GM18517 (cell line): ENCODE measurements around the gene LSM7.

ENCODE experiments used
- ATAC-seq: cut with Tn5 transposase; IDR thresholded peaks from one replicate; pipeline ENCODE4 v1.9.1; 2021; ENCODE audit warnings: mild to moderate bottlenecking, moderate library complexity; ENCODE audit not compliant: unreplicated experiment

Gene LSM7

GRCh38 chr19:2305452-2306280 is 22.7 kb downstream of the LSM7 start:
- ATAC-seq = no peak

- no peak for ATAC-seq
Observed at GRCh38 chr19:2303211-2303798, 25.1 kb downstream of the LSM7 start.

- ATAC-seq = no peak
Observed at GRCh38 chr19:2302319-2303210, 25.8 kb downstream of the LSM7 start.

GRCh38 chr19:2300533-2300932 is 27.9 kb downstream of the LSM7 start:
- no peak for ATAC-seq

- no peak for ATAC-seq
Observed at GRCh38 chr19:2296141-2296540, 32.2 kb downstream of the LSM7 start.

GRCh38 chr19:2294687-2295335 is 33.6 kb downstream of the LSM7 start:
- ATAC-seq = no peak

- no peak for ATAC-seq
Observed at GRCh38 chr19:2291185-2291751, 37.1 kb downstream of the LSM7 start.

- no peak for ATAC-seq
Observed at GRCh38 chr19:2290441-2291184, 37.8 kb downstream of the LSM7 start.

GRCh38 chr19:2289714-2290435 is 38.5 kb downstream of the LSM7 start:
- no peak for ATAC-seq

- ATAC-seq = no peak
Observed at GRCh38 chr19:2288818-2289713, 39.3 kb downstream of the LSM7 start.

GRCh38 chr19:2288338-2288817 is 40.0 kb downstream of the LSM7 start:
- ATAC-seq = no peak

- ATAC-seq = no peak
Observed at GRCh38 chr19:2287585-2288337, 40.6 kb downstream of the LSM7 start.

GRCh38 chr19:2286402-2287140 is 41.8 kb downstream of the LSM7 start:
- no peak for ATAC-seq

GRCh38 chr19:2283835-2284507 is 44.4 kb downstream of the LSM7 start:
- no peak for ATAC-seq

- no peak for ATAC-seq
Observed at GRCh38 chr19:2282862-2283237, 45.5 kb downstream of the LSM7 start.
